Activated B cell treated with CpG ODN at 0.5 μM for 24 hours (primary cell): Measurements from ENCODE around the gene SLF2. TPM values are rescaled to one million over a fixed set of nuclear protein-coding genes. Genes with fewer than 3 reads are reported as not detected.

Source experiments
- ATAC-seq: fragments of 200-7000 bp; cut with Tn5 transposase; one replicate; pipeline ENCODE4 v1.10.0; 2021; ENCODE audit warnings: low read depth, mild to moderate bottlenecking, moderate library complexity
- CTCF ChIA-PET: fragments of 350-600 bp; sonication (Branson Sonifier 250); formaldehyde crosslinking; loops from one replicate; lab custom pipeline; 2021; ENCODE audit warnings: antibody characterized with exemption; lab: Charles Lee
- POLR2A ChIA-PET: fragments of 350-600 bp; sonication (Branson Sonifier 250); formaldehyde crosslinking; loops from one replicate; lab custom pipeline; 2021; ENCODE audit warnings: antibody characterized with exemption; lab: Charles Lee
- DNase-seq: peaks from one replicate; pipeline ENCODE4 v3.0.0; 2022
- H3K27ac Mint-ChIP-seq: one replicate; pipeline ENCODE4 v1.8.0; 2020; ENCODE audit warnings: mixed read lengths
- H3K27me3 Mint-ChIP-seq: one replicate; pipeline ENCODE4 v1.8.0; 2021; ENCODE audit warnings: mixed read lengths
- H3K36me3 Mint-ChIP-seq: one replicate; pipeline ENCODE4 v1.8.0; 2021; ENCODE audit warnings: low read depth, mixed read lengths
- H3K4me1 Mint-ChIP-seq: one replicate; pipeline ENCODE4 v1.8.0; 2021; ENCODE audit warnings: mixed read lengths
- H3K4me3 Mint-ChIP-seq: one replicate; pipeline ENCODE4 v1.8.0; 2020; ENCODE audit warnings: mild to moderate bottlenecking, mixed read lengths
- H3K9me3 Mint-ChIP-seq: one replicate; pipeline ENCODE4 v1.8.0; 2020; ENCODE audit warnings: mixed read lengths
- CTCF ChIP-seq: fragments of 200-600 bp; IDR thresholded peaks from one replicate; pipeline ENCODE4 v1.8.0; 2022; ENCODE audit warnings: antibody characterized with exemption, mild to moderate bottlenecking
- intact Hi-C: fragments of 100-400 bp; cut with micrococcal nuclease; formaldehyde crosslinking; loops from one replicate; pipeline ENCODE4 v1.15.1; 2024
- total RNA-seq: library from RNA; stranded (reverse); gene quantifications from 2 replicates; pipeline ENCODE4 v1.2.3, GENCODE V29; 2022

SLF2 gene
- total RNA-seq, 1 donor from 2014 or later = 35.5 TPM

- ATAC-seq = no peak
- DNase-seq = no peak
- Mint-ChIP-seq H3K9me3 (no peaks in the 10 kb centered on the region), H3K4me1 (no peaks in the 10 kb centered on the region), H3K36me3 (peaks cover 84% of the 10 kb centered on the region), H3K27me3 (no peaks in the 10 kb centered on the region), H3K4me3 (no peak overlapping the region), H3K27ac (no peak overlapping the region)
- ChIA-PET POLR2A (no interaction called here), CTCF (no interaction called here)
- intact Hi-C loops = no loop called here
- TF ChIP-seq CTCF = no peak
Measured at GRCh38 chr10:100942229-100942628, 29.5 kb downstream of the SLF2 start.

- intact Hi-C loops = no loop called here
- ATAC-seq = no peak
- Mint-ChIP-seq H3K27ac (no peak overlapping the region), H3K36me3 (peaks cover 81% of the 10 kb centered on the region), H3K27me3 (no peaks in the 10 kb centered on the region), H3K9me3 (no peaks in the 10 kb centered on the region), H3K4me3 (no peak overlapping the region), H3K4me1 (no peaks in the 10 kb centered on the region)
- ChIA-PET CTCF (no interaction called here), POLR2A (no interaction called here)
- DNase-seq = no peak
- TF ChIP-seq CTCF = no peak
Measured at GRCh38 chr10:100943508-100943907, 30.7 kb downstream of the SLF2 start.

GRCh38 chr10:100945754-100946153 lies 33.0 kb downstream of the SLF2 start:
- H3K36me3 Mint-ChIP-seq = peaks cover 87% of the 10 kb centered on the region
- H3K9me3 Mint-ChIP-seq = no peaks in the 10 kb centered on the region
- H3K4me3 Mint-ChIP-seq = no peak overlapping the region
- no peaks in the 10 kb centered on the region for H3K4me1 Mint-ChIP-seq
- TF ChIP-seq CTCF = no peak
- intact Hi-C loops = no loop called here
- no peak overlapping the region for H3K27ac Mint-ChIP-seq
- ChIA-PET POLR2A (no interaction called here), CTCF (no interaction called here)
- ATAC-seq = no peak
- no peaks in the 10 kb centered on the region for H3K27me3 Mint-ChIP-seq
- no peak for DNase-seq

- no peak for TF ChIP-seq CTCF
- ATAC-seq (no peak), DNase-seq (no peak)
- CTCF ChIA-PET = no interaction called here
- Mint-ChIP-seq H3K9me3 (no peaks in the 10 kb centered on the region), H3K27me3 (no peaks in the 10 kb centered on the region), H3K4me3 (no peak overlapping the region), H3K27ac (no peak overlapping the region), H3K36me3 (peaks cover 73% of the 10 kb centered on the region), H3K4me1 (no peaks in the 10 kb centered on the region)
- POLR2A ChIA-PET = no interaction called here
- intact Hi-C loops = no loop called here
Measured at GRCh38 chr10:100948916-100949315, 36.2 kb downstream of the SLF2 start.

GRCh38 chr10:100960251-100960650 lies 47.5 kb downstream of the SLF2 start:
- intact Hi-C loops = no loop called here
- ChIA-PET CTCF (no interaction called here), POLR2A (no interaction called here)
- H3K9me3 Mint-ChIP-seq = no peaks in the 10 kb centered on the region
- H3K27ac Mint-ChIP-seq = no peak overlapping the region
- H3K4me3 Mint-ChIP-seq = no peak overlapping the region
- peaks cover 60% of the 10 kb centered on the region for H3K36me3 Mint-ChIP-seq
- TF ChIP-seq CTCF = no peak
- no peak for ATAC-seq
- DNase-seq = no peak
- H3K4me1 Mint-ChIP-seq = no peaks in the 10 kb centered on the region
- H3K27me3 Mint-ChIP-seq = no peaks in the 10 kb centered on the region
